ENCODE data around the gene EHBP1. TPM values are rescaled to one million over a fixed set of nuclear protein-coding genes. Genes with fewer than 3 reads are reported as not detected.

Gene EHBP1
- total and polyA plus RNA-seq, 2 donors (not counting 3 experiments of a cell fraction or from before 2014, with no cell fraction given), result 8.4 to 34.8 TPM

GRCh38 chr2:62938126-62938525 lies 232.6 kb downstream of the EHBP1 start:
- Histone ChIP-seq H3K9ac (replicated peaks; ENCODE audit: extremely low read depth, insufficient read depth, low read length) (no peak overlapping the region), H3K9me3 (replicated peaks; ENCODE audit: control insufficient read depth, insufficient read depth, low read length) (no peaks in the 10 kb centered on the region), H2AFZ (ENCODE audit: low read depth, low read length) (no peak overlapping the region), H3K36me3 (ENCODE audit: control insufficient read depth in 2 of 2, extremely low read depth in 1 of 2, insufficient read depth in 2 of 2, low read length in 2 of 2) (no peaks in the 10 kb centered on the region), H3K4me3 (replicated peaks in 1 of 3; ENCODE audit: insufficient read depth in 1 of 3, low read depth in 1 of 3, low read length in 3 of 3) (no peak overlapping the region), H3K4me1 (ENCODE audit: control insufficient read depth, extremely low read depth, insufficient read depth, low read length) (no peaks in the 10 kb centered on the region), H3K27me3 (ENCODE audit: control insufficient read depth in 2 of 2, insufficient read depth in 2 of 2, low read length in 2 of 2) (no peaks in the 10 kb centered on the region), H3K9me1 (replicated peaks; ENCODE audit: control insufficient read depth, extremely low read depth, insufficient read depth, low read length) (peaks cover 2% of the 10 kb centered on the region), H3K79me2 (ENCODE audit: control insufficient read depth, insufficient read depth, low read length) (no peaks in the 10 kb centered on the region), H3K27ac (ENCODE audit: insufficient read depth, low read depth, low read length) (no peak overlapping the region), H3K4me2 (ENCODE audit: insufficient read depth, low read length) (no peak overlapping the region), H4K20me1 (replicated peaks; ENCODE audit: control insufficient read depth, extremely low read depth, insufficient read depth, low read length) (no peaks in the 10 kb centered on the region)
- FAIRE-seq (no peak), DNase-seq (ENCODE audit: low read depth, low spot score) (no peak)
- ChIA-PET CTCF (interaction anchor here (0.7 to 1.0 kb wide), 2 partner anchors 25 to 72 kb away, joined by 3 read pairs; no protein-coding TSS in a partner anchor), POLR2A (no interaction called here)
- intact Hi-C loops (cut with micrococcal nuclease) (no loop called here), dilution Hi-C loops (cut with MboI; ENCODE audit: extremely low pct_ligation_motif_present, low sequenced_read_pairs) (no loop called here)
- TF ChIP-seq MAX (IDR thresholded peaks at IDR 0.05; ENCODE audit: insufficient read depth, insufficient read length) (no peak), JUN (IDR thresholded peaks at IDR 0.05; ENCODE audit: borderline replicate concordance, insufficient read depth, insufficient read length, low read depth) (no peak), EZH2 (IDR thresholded peaks at IDR 0.05; ENCODE audit: borderline replicate concordance, low read depth, low read length, severe bottlenecking) (no peak), POLR2A (IDR thresholded peaks at IDR 0.05; ENCODE audit: low read depth, low read length) (no peak), CTCF (IDR thresholded peaks at IDR 0.05; ENCODE audit: extremely low read depth in 1 of 2, insufficient read depth in 1 of 2, low read depth in 1 of 2, low read length in 2 of 2) (no peak), GATA2 (IDR thresholded peaks at IDR 0.05; ENCODE audit: insufficient read depth, insufficient read length, low read depth, low read length) (no peak), FOS (IDR thresholded peaks at IDR 0.05; ENCODE audit: borderline replicate concordance, insufficient read depth, low read length) (no peak), POLR2AphosphoS5 (IDR thresholded peaks at IDR 0.05; ENCODE audit: insufficient read depth, low read depth, low read length) (no peak), MYC (IDR thresholded peaks at IDR 0.05; ENCODE audit: low read depth, low read length) (no peak)
- no TSS peak for BruUV-seq (replicated peaks)
